ENCODE measurements around the gene CDK8.

GRCh38 chr13:26208287-26208686 lies 45.6 kb upstream of the CDK8 start:
- TF ChIP-seq, protein P1, sequence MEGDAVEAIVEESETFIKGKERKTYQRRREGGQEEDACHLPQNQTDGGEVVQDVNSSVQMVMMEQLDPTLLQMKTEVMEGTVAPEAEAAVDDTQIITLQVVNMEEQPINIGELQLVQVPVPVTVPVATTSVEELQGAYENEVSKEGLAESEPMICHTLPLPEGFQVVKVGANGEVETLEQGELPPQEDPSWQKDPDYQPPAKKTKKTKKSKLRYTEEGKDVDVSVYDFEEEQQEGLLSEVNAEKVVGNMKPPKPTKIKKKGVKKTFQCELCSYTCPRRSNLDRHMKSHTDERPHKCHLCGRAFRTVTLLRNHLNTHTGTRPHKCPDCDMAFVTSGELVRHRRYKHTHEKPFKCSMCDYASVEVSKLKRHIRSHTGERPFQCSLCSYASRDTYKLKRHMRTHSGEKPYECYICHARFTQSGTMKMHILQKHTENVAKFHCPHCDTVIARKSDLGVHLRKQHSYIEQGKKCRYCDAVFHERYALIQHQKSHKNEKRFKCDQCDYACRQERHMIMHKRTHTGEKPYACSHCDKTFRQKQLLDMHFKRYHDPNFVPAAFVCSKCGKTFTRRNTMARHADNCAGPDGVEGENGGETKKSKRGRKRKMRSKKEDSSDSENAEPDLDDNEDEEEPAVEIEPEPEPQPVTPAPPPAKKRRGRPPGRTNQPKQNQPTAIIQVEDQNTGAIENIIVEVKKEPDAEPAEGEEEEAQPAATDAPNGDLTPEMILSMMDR (IDR thresholded peaks at IDR 0.05): no peak
- no peak for TF ChIP-seq POLR2A (IDR thresholded peaks at IDR 0.05)
- no peak for TF ChIP-seq POLR2AphosphoS5 (IDR thresholded peaks at IDR 0.05)
